ENCODE measurements around the gene FBXO38.

DNA sequence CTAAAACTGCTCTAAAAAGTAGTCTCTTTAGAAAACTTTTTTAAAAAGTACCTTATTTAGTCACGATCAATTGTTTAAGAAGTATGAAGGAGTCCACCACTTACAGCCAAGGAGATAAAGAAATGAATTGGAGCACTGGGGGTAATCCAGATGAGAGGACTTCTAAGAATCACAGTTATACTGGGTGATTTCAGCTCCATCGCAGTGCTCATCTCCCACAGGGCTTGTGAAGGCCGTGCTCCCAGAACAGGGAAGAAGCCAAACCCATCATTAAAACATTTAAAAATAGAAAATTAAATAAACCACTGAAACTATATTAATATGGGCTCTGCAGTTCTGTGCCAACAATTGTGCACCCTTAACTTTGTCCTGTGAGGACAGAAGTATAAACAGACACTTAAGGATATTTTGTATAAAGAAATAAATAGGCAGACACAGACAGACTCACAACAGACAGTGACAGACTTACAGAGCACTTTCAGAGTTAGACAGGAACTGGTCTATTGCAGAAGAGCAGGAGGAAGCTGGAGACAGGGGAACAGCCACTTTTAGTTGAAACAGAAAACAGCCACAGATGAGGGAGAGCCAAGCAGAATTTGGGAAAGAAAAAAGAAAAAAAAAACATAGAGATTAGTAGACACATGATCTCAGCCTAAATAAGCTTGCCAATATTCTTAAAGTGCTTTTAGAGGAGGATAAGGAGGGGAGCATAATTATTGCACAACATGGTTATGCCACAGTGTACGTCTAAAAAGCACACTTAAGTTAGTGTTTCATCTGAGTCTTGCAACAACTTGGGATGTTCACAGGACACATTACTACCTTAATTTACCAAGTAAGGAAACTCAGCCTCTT, 81.8 kb downstream of the FBXO38 start:
- TF ChIP-seq EP300 (IDR thresholded peaks at IDR 0.05; ENCODE audit: low read depth) (no peak), POLR2AphosphoS5 (IDR thresholded peaks at IDR 0.05) (no peak), POLR2A (IDR thresholded peaks at IDR 0.05) (no peak)
- TF ChIP-seq, protein P1, sequence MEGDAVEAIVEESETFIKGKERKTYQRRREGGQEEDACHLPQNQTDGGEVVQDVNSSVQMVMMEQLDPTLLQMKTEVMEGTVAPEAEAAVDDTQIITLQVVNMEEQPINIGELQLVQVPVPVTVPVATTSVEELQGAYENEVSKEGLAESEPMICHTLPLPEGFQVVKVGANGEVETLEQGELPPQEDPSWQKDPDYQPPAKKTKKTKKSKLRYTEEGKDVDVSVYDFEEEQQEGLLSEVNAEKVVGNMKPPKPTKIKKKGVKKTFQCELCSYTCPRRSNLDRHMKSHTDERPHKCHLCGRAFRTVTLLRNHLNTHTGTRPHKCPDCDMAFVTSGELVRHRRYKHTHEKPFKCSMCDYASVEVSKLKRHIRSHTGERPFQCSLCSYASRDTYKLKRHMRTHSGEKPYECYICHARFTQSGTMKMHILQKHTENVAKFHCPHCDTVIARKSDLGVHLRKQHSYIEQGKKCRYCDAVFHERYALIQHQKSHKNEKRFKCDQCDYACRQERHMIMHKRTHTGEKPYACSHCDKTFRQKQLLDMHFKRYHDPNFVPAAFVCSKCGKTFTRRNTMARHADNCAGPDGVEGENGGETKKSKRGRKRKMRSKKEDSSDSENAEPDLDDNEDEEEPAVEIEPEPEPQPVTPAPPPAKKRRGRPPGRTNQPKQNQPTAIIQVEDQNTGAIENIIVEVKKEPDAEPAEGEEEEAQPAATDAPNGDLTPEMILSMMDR (IDR thresholded peaks at IDR 0.05) = no peak
